Natural killer cell (primary cell): ENCODE data around the gene ING2. TPM values are rescaled to one million over a fixed set of nuclear protein-coding genes. Genes with fewer than 3 reads are reported as not detected.

Source experiments
- ATAC-seq, 3 donors: fragments of 150-1000 bp in 2 of 3; fragments of 200-7000 bp in 1 of 3; cut with Tn5 transposase; 1 replicate in 1 of 3; 2 replicates in 2 of 3; pipeline ENCODE4 v1.10.0; 2021; ENCODE audit warnings: mild to moderate bottlenecking in 2 of 3, moderate library complexity in 2 of 3
- DNase-seq, 2 donors: peaks; one replicate each; pipeline versions ENCODE4 v3.0.0 to v3.0.0-alpha.2; 2013 to 2021; ENCODE audit warnings: mixed read lengths in 1 of 2
- H3K27ac ChIP-seq: one replicate; pipeline ENCODE4 v1.5.1; 2013; ENCODE audit warnings: mild to moderate bottlenecking, low read length
- H3K27me3 ChIP-seq: one replicate; pipeline ENCODE4 v1.6.1; 2013; ENCODE audit warnings: low read length; ENCODE audit not compliant: control insufficient read depth, insufficient read depth
- H3K36me3 ChIP-seq: one replicate; pipeline ENCODE4 v1.6.1; 2013; ENCODE audit warnings: low read length; ENCODE audit not compliant: control insufficient read depth, insufficient read depth
- H3K4me1 ChIP-seq: one replicate; pipeline ENCODE4 v1.6.1; 2013; ENCODE audit warnings: low read length; ENCODE audit not compliant: control insufficient read depth, insufficient read depth
- H3K4me3 ChIP-seq: one replicate; pipeline ENCODE4 v1.5.1; 2013; ENCODE audit warnings: low read length
- H3K9me3 ChIP-seq: one replicate; pipeline ENCODE4 v1.6.1; 2013; ENCODE audit warnings: low read length; ENCODE audit not compliant: control insufficient read depth, insufficient read depth
- H3K27ac Mint-ChIP-seq, 2 donors: one replicate each; pipeline ENCODE4 v1.8.0; 2022; ENCODE audit warnings: mild to moderate bottlenecking in 2 of 2, mixed read lengths in 2 of 2, moderate library complexity in 1 of 2
- H3K27me3 Mint-ChIP-seq, 2 donors: one replicate each; pipeline ENCODE4 v1.8.0; 2022; ENCODE audit warnings: low read depth in 2 of 2, mixed read lengths in 2 of 2
- H3K36me3 Mint-ChIP-seq: one replicate; pipeline ENCODE4 v1.8.0; 2022; ENCODE audit warnings: mixed read lengths
- H3K4me1 Mint-ChIP-seq, 2 donors: one replicate each; pipeline ENCODE4 v1.8.0; 2022; ENCODE audit warnings: mixed read lengths in 2 of 2
- H3K4me3 Mint-ChIP-seq: one replicate; pipeline ENCODE4 v1.8.0; 2022; ENCODE audit warnings: mild to moderate bottlenecking, moderate library complexity, mixed read lengths
- H3K9me3 Mint-ChIP-seq, 2 donors: one replicate each; pipeline ENCODE4 v1.8.0; 2022; ENCODE audit warnings: mixed read lengths in 2 of 2
- WGBS: methylation state at CpG from one replicate; pipeline ENCODE4 v1.1.7; 2013; ENCODE audit warnings: missing lambda C conversion rate; ENCODE audit not compliant: insufficient coverage; 5-methylcytosine and 5-hydroxymethylcytosine counted together
- intact Hi-C: fragments of 100-400 bp; cut with micrococcal nuclease; formaldehyde crosslinking; loops from one replicate; pipeline ENCODE4 v1.14.2; 2022
- total RNA-seq, 4 donors: library from RNA; stranded (reverse); fragments of 120-200 nt in 1 of 4; gene quantifications; one replicate each; pipeline versions ENCODE4 v1.2.3 to v1.2.4, GENCODE V29; 2013 to 2022
- TF ChIP-seq, protein P1 (sequence below): fragments of 200-600 bp; IDR thresholded peaks from one replicate; pipeline ENCODE4 v1.8.0; 2022; ENCODE audit warnings: antibody characterized with exemption

ING2 gene
- total RNA-seq, 3 donors from 2014 or later (not counting 1 experiment from before 2014, with no cell fraction given), result 7.2 to 17.1 (median 10.9) TPM

DNA sequence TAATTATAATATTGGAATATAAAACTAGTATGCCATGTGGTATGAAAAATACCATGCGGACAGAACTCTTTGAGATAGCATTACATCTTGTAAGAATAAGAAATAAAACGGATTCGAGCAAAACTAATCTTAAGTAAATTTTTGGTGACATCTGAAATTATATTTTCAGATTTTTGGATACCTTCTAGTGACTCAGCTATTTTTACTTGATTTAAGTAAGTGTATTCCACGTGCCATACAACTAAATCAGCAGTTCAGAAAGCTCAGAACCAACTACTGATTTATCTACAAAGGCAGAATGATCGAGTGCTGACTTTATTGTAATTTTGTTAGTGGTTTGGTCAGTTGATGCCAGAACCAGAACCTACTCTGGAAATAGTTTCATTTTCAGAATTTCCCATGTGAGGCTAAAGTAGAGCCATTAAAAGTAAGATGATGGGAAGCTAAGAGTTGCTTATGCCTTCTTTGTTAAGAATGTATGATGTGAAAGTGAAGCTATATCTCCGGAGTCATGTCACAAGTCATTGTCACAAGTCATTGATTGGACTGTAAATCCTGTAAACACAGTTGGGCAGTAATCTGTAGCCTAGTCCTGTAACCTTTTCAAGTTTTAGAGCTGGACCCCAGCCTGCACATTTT, 4.0 kb downstream of the ING2 start:
- Histone ChIP-seq H3K27me3 (no peaks in the 10 kb centered on the region), H3K9me3 (no peaks in the 10 kb centered on the region), H3K4me1 (peaks cover under 1% of the 10 kb centered on the region), H3K4me3 (no peak overlapping the region), H3K36me3 (peaks cover 4% of the 10 kb centered on the region), H3K27ac (no peak overlapping the region)
- Mint-ChIP-seq H3K27ac (no peak overlapping the region), H3K4me1 (peaks cover under 1% of the 10 kb centered on the region in 2 donors), H3K27me3 (no peaks in the 10 kb centered on the region), H3K36me3 (no peaks in the 10 kb centered on the region), H3K9me3 (no peaks in the 10 kb centered on the region), H3K4me3 (no peak overlapping the region)
- no peak for DNase-seq
- 87% methylated on average over 4 of the region's 6 CpGs for WGBS
- intact Hi-C loops, result loop anchor here (5.0 kb wide), 1 partner anchor 1693 kb away; the partner anchor contains the start of gene CFAP97
- TF ChIP-seq, protein P1, sequence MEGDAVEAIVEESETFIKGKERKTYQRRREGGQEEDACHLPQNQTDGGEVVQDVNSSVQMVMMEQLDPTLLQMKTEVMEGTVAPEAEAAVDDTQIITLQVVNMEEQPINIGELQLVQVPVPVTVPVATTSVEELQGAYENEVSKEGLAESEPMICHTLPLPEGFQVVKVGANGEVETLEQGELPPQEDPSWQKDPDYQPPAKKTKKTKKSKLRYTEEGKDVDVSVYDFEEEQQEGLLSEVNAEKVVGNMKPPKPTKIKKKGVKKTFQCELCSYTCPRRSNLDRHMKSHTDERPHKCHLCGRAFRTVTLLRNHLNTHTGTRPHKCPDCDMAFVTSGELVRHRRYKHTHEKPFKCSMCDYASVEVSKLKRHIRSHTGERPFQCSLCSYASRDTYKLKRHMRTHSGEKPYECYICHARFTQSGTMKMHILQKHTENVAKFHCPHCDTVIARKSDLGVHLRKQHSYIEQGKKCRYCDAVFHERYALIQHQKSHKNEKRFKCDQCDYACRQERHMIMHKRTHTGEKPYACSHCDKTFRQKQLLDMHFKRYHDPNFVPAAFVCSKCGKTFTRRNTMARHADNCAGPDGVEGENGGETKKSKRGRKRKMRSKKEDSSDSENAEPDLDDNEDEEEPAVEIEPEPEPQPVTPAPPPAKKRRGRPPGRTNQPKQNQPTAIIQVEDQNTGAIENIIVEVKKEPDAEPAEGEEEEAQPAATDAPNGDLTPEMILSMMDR, result no peak
- ATAC-seq, result no peak

DNA sequence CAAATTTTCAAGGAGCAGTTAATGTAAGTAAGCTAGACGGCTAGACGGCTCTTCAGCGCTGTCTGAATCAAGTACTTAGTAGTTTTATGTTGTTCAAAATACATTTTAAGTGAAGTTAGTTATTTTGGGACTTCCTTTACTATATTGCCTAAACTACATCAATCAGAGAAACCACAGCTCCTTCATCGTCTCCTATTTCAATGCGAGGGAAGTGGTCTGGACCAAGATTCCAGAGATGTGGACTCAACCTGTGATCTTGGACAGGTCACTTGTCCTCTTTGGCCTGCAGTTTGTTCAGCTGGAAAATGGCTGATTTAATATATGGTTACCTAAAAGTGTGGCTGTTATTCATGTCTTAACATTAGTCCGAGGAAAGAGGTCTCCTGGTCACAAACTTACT, 10.6 kb downstream of the ING2 start:
- intact Hi-C loops, result no loop called here
- no peak overlapping the region for H3K4me3 Mint-ChIP-seq
- no peaks in the 10 kb centered on the region for H3K27me3 Mint-ChIP-seq
- 56% methylated on average over 4 of the region's 6 CpGs for WGBS
- H3K9me3 ChIP-seq, result no peaks in the 10 kb centered on the region
- H3K9me3 Mint-ChIP-seq, result no peaks in the 10 kb centered on the region
- H3K4me1 Mint-ChIP-seq, result no peaks in the 10 kb centered on the region
- TF ChIP-seq, protein P1, result no peak
- H3K27me3 ChIP-seq, result no peaks in the 10 kb centered on the region
- DNase-seq, result no peak
- H3K36me3 Mint-ChIP-seq, result no peaks in the 10 kb centered on the region
- peaks cover 4% of the 10 kb centered on the region for H3K36me3 ChIP-seq
- H3K4me3 ChIP-seq, result no peak overlapping the region
- H3K4me1 ChIP-seq, result no peaks in the 10 kb centered on the region
- no peak overlapping the region for H3K27ac Mint-ChIP-seq
- no peak for ATAC-seq
- no peak overlapping the region for H3K27ac ChIP-seq

DNA sequence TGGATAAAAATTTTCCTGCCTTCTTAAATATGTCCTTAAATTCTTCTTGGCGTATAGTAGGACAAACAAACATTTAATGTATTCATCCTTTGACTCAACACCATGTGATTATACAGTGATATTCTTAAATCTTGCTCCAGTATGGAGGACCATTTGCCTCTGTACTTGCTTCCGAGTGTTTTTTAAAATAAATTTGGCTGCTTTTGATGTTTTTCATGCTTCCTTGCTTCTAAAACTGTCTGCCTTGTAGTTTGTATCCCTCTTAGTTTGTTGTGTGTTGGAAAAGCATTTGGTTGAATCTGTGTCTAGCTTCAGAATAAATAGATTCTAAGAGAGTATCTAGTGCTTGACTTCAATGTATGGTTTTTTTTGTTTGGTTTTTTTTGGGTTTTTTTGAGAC, 12.3 kb downstream of the ING2 start:
- DNase-seq, result no peak
- H3K36me3 Mint-ChIP-seq, result no peaks in the 10 kb centered on the region
- Histone ChIP-seq H3K4me3 (no peak overlapping the region), H3K4me1 (no peaks in the 10 kb centered on the region), H3K36me3 (no peaks in the 10 kb centered on the region), H3K27me3 (no peaks in the 10 kb centered on the region), H3K9me3 (no peaks in the 10 kb centered on the region), H3K27ac (no peak overlapping the region)
- no peak overlapping the region for H3K27ac Mint-ChIP-seq
- intact Hi-C loops, result no loop called here
- no peaks in the 10 kb centered on the region for H3K27me3 Mint-ChIP-seq
- no peaks in the 10 kb centered on the region for H3K9me3 Mint-ChIP-seq
- no peaks in the 10 kb centered on the region for H3K4me1 Mint-ChIP-seq
- 100% methylated on average over 1 of the region's 2 CpGs for WGBS
- no peak for ATAC-seq
- H3K4me3 Mint-ChIP-seq, result no peak overlapping the region
- TF ChIP-seq, protein P1, result no peak

DNA sequence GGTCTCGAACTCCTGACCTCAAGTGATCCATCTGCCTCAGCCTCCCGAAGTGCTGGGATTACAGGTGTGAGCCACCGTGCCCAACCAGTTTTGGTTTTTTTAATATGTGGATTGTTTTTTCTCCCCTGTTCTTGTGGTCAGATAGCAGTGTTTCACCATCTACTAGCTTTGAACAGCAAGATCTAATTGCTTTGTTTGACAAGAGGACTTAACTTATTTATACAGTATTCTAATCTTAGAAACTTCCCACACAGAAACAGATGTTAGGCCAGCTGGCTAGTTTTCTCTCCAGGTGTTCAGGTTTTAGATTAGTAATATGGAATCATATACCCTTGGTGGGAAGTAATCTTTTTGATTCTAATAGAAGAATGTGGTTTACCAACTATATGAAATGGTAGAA, 12.9 kb downstream of the ING2 start:
- Mint-ChIP-seq H3K9me3 (no peaks in the 10 kb centered on the region), H3K4me1 (no peaks in the 10 kb centered on the region), H3K4me3 (no peak overlapping the region), H3K36me3 (no peaks in the 10 kb centered on the region), H3K27ac (no peak overlapping the region), H3K27me3 (peaks cover 0 to 2% of the 10 kb centered on the region in 2 donors)
- no peak overlapping the region for H3K27ac ChIP-seq
- no peaks in the 10 kb centered on the region for H3K9me3 ChIP-seq
- no peaks in the 10 kb centered on the region for H3K27me3 ChIP-seq
- DNase-seq, result no peak
- WGBS, result 74% methylated on average over 3 of the region's 3 CpGs
- no peaks in the 10 kb centered on the region for H3K36me3 ChIP-seq
- no peak overlapping the region for H3K4me3 ChIP-seq
- TF ChIP-seq, protein P1, result no peak
- H3K4me1 ChIP-seq, result no peaks in the 10 kb centered on the region
- ATAC-seq, result no peak
- intact Hi-C loops, result no loop called here
